MCF 10A (cell line): ENCODE measurements around the gene ARMCX2. TPM values are rescaled to one million over a fixed set of nuclear protein-coding genes. Genes with fewer than 3 reads are reported as not detected.

Experiments
- total RNA-seq: library from RNA; stranded (reverse); gene quantifications from 2 replicates; pipeline ENCODE4 v1.2.3, GENCODE V29; 2022

Gene ARMCX2
- total RNA-seq, 1 experiment from 2014 or later = not detected

Other genes with a start within 250 kb of the ARMCX2 start
- not detected in 2 replicates for gene ARMCX4, start 174.4 kb downstream of the ARMCX2 start, total RNA-seq
- not detected in 2 replicates for gene ARMCX1, start 109.3 kb downstream of the ARMCX2 start, total RNA-seq
- not detected in 2 replicates for gene ARMCX6, start 41.9 kb downstream of the ARMCX2 start, total RNA-seq
- 1.4 and 1.8 TPM in 2 replicates for gene ARMCX3, start 36.7 kb downstream of the ARMCX2 start, total RNA-seq